Transverse colon (tissue), 4 donors: ENCODE data around the gene PPP6R2. TPM values are rescaled to one million over a fixed set of nuclear protein-coding genes. Genes with fewer than 3 reads are reported as not detected.

Source experiments
- DNase-seq: peaks from one replicate; pipeline ENCODE4 v3.0.0-alpha.2; 2019
- H3K27ac ChIP-seq, 4 donors: fragments of 200-600 bp; sonication (generic); 2 replicates each; pipeline ENCODE4 v1.5.1; 2016 to 2018; ENCODE audit warnings: inconsistent platforms in 4 of 4
- H3K27me3 ChIP-seq: fragments of 200-600 bp; sonication (generic); 2 replicates; pipeline ENCODE4 v1.5.1; 2017; ENCODE audit warnings: inconsistent platforms
- H3K36me3 ChIP-seq, 4 donors: fragments of 200-600 bp; sonication (generic); 2 replicates each; pipeline ENCODE4 v1.5.1; 2017 to 2019; ENCODE audit warnings: inconsistent platforms in 4 of 4
- H3K4me1 ChIP-seq, 4 donors: fragments of 200-600 bp; sonication (generic); 2 replicates each; pipeline ENCODE4 v1.5.1; 2017 to 2020; ENCODE audit warnings: inconsistent platforms in 4 of 4
- H3K4me3 ChIP-seq, 4 donors: fragments of 200-600 bp; sonication (generic); 1 replicate in 1 of 4; 2 replicates in 3 of 4; pipeline versions ENCODE4 v1.5.1 to v1.6.1; 2017 to 2019; ENCODE audit warnings: inconsistent platforms in 4 of 4
- H3K9me3 ChIP-seq, 2 donors: fragments of 200-600 bp; sonication (generic); 2 replicates each; pipeline ENCODE4 v1.5.1; 2017 to 2019; ENCODE audit warnings: inconsistent platforms in 2 of 2
- EP300 ChIP-seq: sonication (generic); formaldehyde crosslinking; IDR thresholded peaks from one replicate; pipeline ENCODE4 v1.6.1; 2017; ENCODE audit warnings: antibody characterized with exemption, low read depth
- POLR2A ChIP-seq: fragments of 450-650 bp; IDR thresholded peaks from one replicate; pipeline ENCODE4 v1.6.1; 2016; ENCODE audit warnings: antibody characterized with exemption, mild to moderate bottlenecking, moderate library complexity
- POLR2AphosphoS5 ChIP-seq, 3 donors: sonication (generic); formaldehyde crosslinking; IDR thresholded peaks; one replicate each; pipeline ENCODE4 v1.6.1; 2016; ENCODE audit warnings: antibody characterized with exemption in 3 of 3
- WGBS, 2 donors: methylation state at CpG; one replicate each; pipeline ENCODE4 v1.1.5; 2018; ENCODE audit warnings: low coverage in 1 of 2; 5-methylcytosine and 5-hydroxymethylcytosine counted together
- in situ Hi-C, 4 donors: fragments of 200-750 bp; cut with MboI; loops; one replicate each; pipeline versions ENCODE4 v1.15.0 to v1.15.1; 2017; ENCODE audit warnings: low sequenced_read_pairs in 3 of 4, low pct_ligation_motif_present in 1 of 4, low pct_unique_long_range_greater_than_20kb in 1 of 4
- intact Hi-C: fragments of 100-400 bp; cut with DNase I; formaldehyde crosslinking; loops from one replicate; pipeline ENCODE4 v1.15.1; 2023; ENCODE audit warnings: low total_unique reads
- total RNA-seq, 4 donors: library from RNA; depleted of rRNA; stranded (reverse); fragments of >200 nt; gene quantifications; one replicate each; pipeline ENCODE4 v1.1.0, GENCODE V29; 2016
- TF ChIP-seq, protein P1 (sequence below), 5 experiments: fragments of 200-600 bp in 3 of 5; fragments of 450-650 bp in 2 of 5; sonication (generic) in 3 of 5; IDR thresholded peaks; 1 replicate in 2 of 5; 2 replicates in 3 of 5; pipeline ENCODE4 v1.5.1; 2016 to 2017; ENCODE audit warnings: antibody characterized with exemption in 5 of 5, inconsistent platforms in 3 of 5, mild to moderate bottlenecking in 2 of 5, moderate library complexity in 1 of 5

PPP6R2 gene
- total RNA-seq, 4 donors from 2014 or later: 62.1 to 151 (median 77.8) TPM

DNA sequence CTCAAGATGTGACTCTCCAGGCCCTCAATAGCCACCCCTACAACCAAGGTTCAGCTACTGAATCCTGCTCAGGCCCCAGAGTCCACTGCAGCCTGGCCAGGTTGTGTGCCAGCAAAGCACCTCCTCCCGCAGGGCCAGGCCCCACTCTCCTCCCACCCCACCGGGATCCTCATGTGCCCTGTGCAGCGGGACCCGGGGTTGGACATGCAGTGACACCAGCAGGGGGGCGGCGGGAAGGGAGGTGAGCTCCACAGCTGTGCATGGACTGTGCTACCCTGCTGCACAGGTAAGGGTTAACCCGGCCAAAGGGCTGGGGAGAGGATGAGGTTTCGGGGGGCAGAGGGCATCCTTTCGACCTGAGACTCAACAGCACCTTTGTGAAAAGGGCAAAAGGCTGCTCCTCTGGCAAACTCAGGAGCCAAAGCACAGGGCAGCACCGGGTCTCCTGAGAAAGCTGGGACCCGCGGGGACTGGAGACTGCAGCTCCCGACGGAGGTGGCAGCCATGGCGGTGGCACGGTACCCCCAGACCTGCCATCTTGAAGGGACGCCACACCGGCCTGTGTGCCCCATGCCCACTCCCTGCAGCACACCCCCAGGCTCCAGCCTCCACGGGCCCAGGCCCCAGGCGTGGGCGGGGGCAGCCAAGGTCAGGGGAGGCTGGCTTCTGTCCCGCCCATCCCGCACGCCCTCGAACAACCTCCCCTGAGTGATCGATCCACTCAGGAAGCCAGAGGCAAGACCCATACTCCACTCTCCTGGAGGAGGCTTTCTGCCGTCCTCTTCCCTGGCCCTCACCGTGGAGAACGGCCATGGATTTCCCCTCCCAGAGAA, 46.3 kb upstream of the PPP6R2 start:
- H3K4me3 ChIP-seq: no peak overlapping the region
- in situ Hi-C loops (no loop called here), intact Hi-C loops (no loop called here)
- TF ChIP-seq, protein P1, sequence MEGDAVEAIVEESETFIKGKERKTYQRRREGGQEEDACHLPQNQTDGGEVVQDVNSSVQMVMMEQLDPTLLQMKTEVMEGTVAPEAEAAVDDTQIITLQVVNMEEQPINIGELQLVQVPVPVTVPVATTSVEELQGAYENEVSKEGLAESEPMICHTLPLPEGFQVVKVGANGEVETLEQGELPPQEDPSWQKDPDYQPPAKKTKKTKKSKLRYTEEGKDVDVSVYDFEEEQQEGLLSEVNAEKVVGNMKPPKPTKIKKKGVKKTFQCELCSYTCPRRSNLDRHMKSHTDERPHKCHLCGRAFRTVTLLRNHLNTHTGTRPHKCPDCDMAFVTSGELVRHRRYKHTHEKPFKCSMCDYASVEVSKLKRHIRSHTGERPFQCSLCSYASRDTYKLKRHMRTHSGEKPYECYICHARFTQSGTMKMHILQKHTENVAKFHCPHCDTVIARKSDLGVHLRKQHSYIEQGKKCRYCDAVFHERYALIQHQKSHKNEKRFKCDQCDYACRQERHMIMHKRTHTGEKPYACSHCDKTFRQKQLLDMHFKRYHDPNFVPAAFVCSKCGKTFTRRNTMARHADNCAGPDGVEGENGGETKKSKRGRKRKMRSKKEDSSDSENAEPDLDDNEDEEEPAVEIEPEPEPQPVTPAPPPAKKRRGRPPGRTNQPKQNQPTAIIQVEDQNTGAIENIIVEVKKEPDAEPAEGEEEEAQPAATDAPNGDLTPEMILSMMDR (IDR thresholded peaks at IDR 0.05): no peak
- TF ChIP-seq POLR2A (no peak), POLR2AphosphoS5 (IDR thresholded peaks at IDR 0.05) (no peak), EP300 (no peak)
- H3K27me3 ChIP-seq: no peaks in the 10 kb centered on the region
- no peak for DNase-seq
- H3K27ac ChIP-seq: peak overlapping the region in 3 of 4 donors; percentile 15 to 20 (median 19)
- WGBS, 2 donors: 73 to 77% methylated on average over 3 to 28 of the region's 29 CpGs
- no peaks in the 10 kb centered on the region for H3K36me3 ChIP-seq
- H3K9me3 ChIP-seq: no peaks in the 10 kb centered on the region
- H3K4me1 ChIP-seq: peaks cover 77 to 89% (median 84%) of the 10 kb centered on the region in 4 donors

DNA sequence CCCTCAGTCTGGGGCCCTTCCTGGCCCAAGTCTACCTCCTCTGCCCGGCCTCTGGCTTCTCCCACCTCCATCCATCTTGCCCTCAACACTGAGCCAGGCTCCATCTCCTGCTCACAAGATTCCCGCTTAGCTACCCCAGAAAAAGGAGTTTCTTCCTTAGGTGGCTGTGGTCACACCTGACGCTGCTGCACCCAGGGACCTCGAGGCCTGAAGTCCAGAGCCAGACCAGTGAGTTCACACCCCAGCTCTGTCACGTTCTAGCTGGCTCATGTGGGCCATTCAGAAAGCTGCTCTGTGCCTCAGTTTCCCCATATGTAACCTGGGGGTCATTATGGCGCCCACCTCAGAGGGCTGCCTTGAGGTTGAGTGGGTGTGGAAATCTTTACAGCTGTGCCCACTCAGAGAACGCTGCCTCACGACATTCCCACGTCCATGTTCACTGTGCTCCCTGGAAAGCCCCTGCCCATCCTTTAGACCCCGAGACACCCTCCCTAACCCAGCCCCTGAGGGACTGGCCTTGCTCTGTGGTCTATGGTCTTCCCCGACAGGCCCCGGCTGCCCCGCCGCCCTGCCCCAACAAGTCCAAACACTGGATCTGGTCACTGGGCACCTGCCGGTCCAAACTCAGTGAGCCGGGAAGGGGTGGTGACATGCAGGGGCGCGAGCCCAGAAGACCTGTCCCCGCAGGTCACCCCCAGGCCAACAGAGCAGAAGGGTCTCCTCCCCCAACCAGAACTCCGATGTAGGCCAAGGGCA, 45.4 kb upstream of the PPP6R2 start:
- TF ChIP-seq EP300 (no peak), POLR2A (no peak)
- TF ChIP-seq, protein P1 (IDR thresholded peaks at IDR 0.05): no peak
- Histone ChIP-seq H3K4me1 (peaks cover 81 to 93% (median 88%) of the 10 kb centered on the region in 4 donors), H3K36me3 (no peaks in the 10 kb centered on the region)

DNA sequence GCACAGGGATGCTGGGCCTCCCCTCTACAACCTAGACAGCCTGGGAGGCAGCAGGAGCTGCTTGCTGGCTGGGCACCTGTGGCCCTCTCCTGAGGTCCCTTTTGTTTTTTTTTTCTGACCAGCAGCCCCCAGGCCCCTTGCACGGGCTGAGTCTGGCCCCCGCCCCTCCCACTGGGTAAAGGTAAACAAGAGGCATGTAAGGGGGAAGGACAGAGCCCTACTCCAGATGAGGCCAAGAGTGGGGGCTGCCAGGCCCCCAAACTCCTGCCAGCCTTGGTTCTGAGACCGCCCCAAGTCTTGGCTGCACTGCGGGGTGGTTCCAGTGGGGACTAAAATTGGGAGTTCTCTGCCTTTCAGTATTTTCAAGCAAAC, 44.9 kb upstream of the PPP6R2 start:
- no peak overlapping the region for H3K4me3 ChIP-seq
- intact Hi-C loops: no loop called here

More for the DNA sequence above, 45.4 kb upstream of the PPP6R2 start:
- in situ Hi-C loops: no loop called here
- intact Hi-C loops: no loop called here
- Histone ChIP-seq H3K27me3 (no peaks in the 10 kb centered on the region), H3K9me3 (no peaks in the 10 kb centered on the region), H3K27ac (peak overlapping the region in 2 of 4 donors; percentile 15 to 92), H3K4me3 (no peak overlapping the region)
- DNase-seq: no peak
- 86 to 100% methylated on average over 3 to 18 of the region's 20 CpGs for WGBS, 2 donors

More for the DNA sequence above, 44.9 kb upstream of the PPP6R2 start:
- TF ChIP-seq POLR2AphosphoS5 (IDR thresholded peaks at IDR 0.05) (no peak), EP300 (no peak), POLR2A (no peak)
- TF ChIP-seq, protein P1 (IDR thresholded peaks at IDR 0.05): no peak
- no peak for DNase-seq
- peaks cover 81 to 93% (median 88%) of the 10 kb centered on the region in 4 donors for H3K4me1 ChIP-seq
- in situ Hi-C loops: no loop called here
- H3K27me3 ChIP-seq: no peaks in the 10 kb centered on the region
- no peaks in the 10 kb centered on the region for H3K9me3 ChIP-seq
- no peaks in the 10 kb centered on the region for H3K36me3 ChIP-seq
- 76% methylated on average over 4 of the region's 4 CpGs; no CpG with 5 or more reads in 1 of the 2 donors for WGBS, 2 donors
- H3K27ac ChIP-seq: peak overlapping the region in 3 of 4 donors; percentile 92 to 96 (median 93)
